ENCODE results near the gene A2ML1.
"Not testable (repeated sequence)": the region's sequence is repeated elsewhere in the genome, so short reads cannot be mapped to it uniquely, and the experiment has no call there.

The A2ML1 gene

GRCh38 chr12:8822298-8822697, at the start of gene A2ML1:
Gene A2ML1, plus strand, starts transcription at chr12:8822621. Its CDS starts 31 bp downstream, at chr12:8822652.
- DNase-seq (ENCODE audit: low read depth): no peak

GRCh38 chr12:8773461-8773860, 49.0 kb upstream of the A2ML1 start:
- no peak for DNase-seq (ENCODE audit: low read depth)

GRCh38 chr12:8779281-8779680, 43.1 kb upstream of the A2ML1 start:
- DNase-seq (ENCODE audit: low read depth): no peak

GRCh38 chr12:8779862-8780261, 42.6 kb upstream of the A2ML1 start:
- DNase-seq (ENCODE audit: low read depth): no peak

- no peak for DNase-seq (ENCODE audit: low read depth)
These were observed 42.0 kb upstream of the A2ML1 start for GRCh38 chr12:8780389-8780788.

- no peak for DNase-seq (ENCODE audit: low read depth)
These were observed 40.9 kb upstream of the A2ML1 start for GRCh38 chr12:8781381-8782127.

- DNase-seq (ENCODE audit: low read depth): no peak
These were observed 38.0 kb upstream of the A2ML1 start for GRCh38 chr12:8784290-8784888.

GRCh38 chr12:8785499-8785898, 36.9 kb upstream of the A2ML1 start:
- no peak for DNase-seq (ENCODE audit: low read depth)

GRCh38 chr12:8787206-8787605, 35.2 kb upstream of the A2ML1 start:
- not testable (repeated sequence) for DNase-seq (ENCODE audit: low read depth)

GRCh38 chr12:8788706-8789105, 33.7 kb upstream of the A2ML1 start:
- DNase-seq (ENCODE audit: low read depth): not testable (repeated sequence)

- DNase-seq (ENCODE audit: low read depth): not testable (repeated sequence)
These were observed 32.9 kb upstream of the A2ML1 start for GRCh38 chr12:8789341-8790013.

- DNase-seq (ENCODE audit: low read depth): not testable (repeated sequence)
These were observed 29.2 kb upstream of the A2ML1 start for GRCh38 chr12:8793226-8793625.

- not testable (repeated sequence) for DNase-seq (ENCODE audit: low read depth)
These were observed 27.8 kb upstream of the A2ML1 start for GRCh38 chr12:8794611-8795010.

- DNase-seq (ENCODE audit: low read depth): no peak
These were observed 25.4 kb upstream of the A2ML1 start for GRCh38 chr12:8796831-8797626.

GRCh38 chr12:8801213-8801612, 21.2 kb upstream of the A2ML1 start:
- DNase-seq (ENCODE audit: low read depth): not testable (repeated sequence)

- not testable (repeated sequence) for DNase-seq (ENCODE audit: low read depth)
These were observed 17.6 kb upstream of the A2ML1 start for GRCh38 chr12:8804833-8805232.

GRCh38 chr12:8805487-8805886, 16.9 kb upstream of the A2ML1 start:
- not testable (repeated sequence) for DNase-seq (ENCODE audit: low read depth)

GRCh38 chr12:8807084-8807483, 15.3 kb upstream of the A2ML1 start:
- DNase-seq (ENCODE audit: low read depth): not testable (repeated sequence)

GRCh38 chr12:8810112-8810511, 12.3 kb upstream of the A2ML1 start:
- not testable (repeated sequence) for DNase-seq (ENCODE audit: low read depth)

GRCh38 chr12:8813572-8814357, 8.7 kb upstream of the A2ML1 start:
- DNase-seq (ENCODE audit: low read depth): no peak

- DNase-seq (ENCODE audit: low read depth): no peak
These were observed 5.9 kb upstream of the A2ML1 start for GRCh38 chr12:8816448-8817050.

All from HS-27A (cell line).